Peyer's patch (tissue), 4 donors: ENCODE measurements around the gene CAPG. TPM values are rescaled to one million over a fixed set of nuclear protein-coding genes. Genes with fewer than 3 reads are reported as not detected.

Experiments used
- DNase-seq, 3 donors: peaks; one replicate each; pipeline ENCODE4 v3.0.0-alpha.2; 2017 to 2019
- H3K27ac ChIP-seq, 4 donors: fragments of 200-600 bp; sonication (generic); one replicate each; pipeline ENCODE4 v1.5.1; 2016 to 2019
- H3K27me3 ChIP-seq, 2 donors: fragments of 200-600 bp; sonication (generic); one replicate each; pipeline ENCODE4 v1.5.1; 2019
- H3K36me3 ChIP-seq, 3 donors: fragments of 200-600 bp; sonication (generic); one replicate each; pipeline ENCODE4 v1.5.1; 2016 to 2019
- H3K4me1 ChIP-seq, 4 donors: fragments of 200-600 bp; sonication (generic); one replicate each; pipeline ENCODE4 v1.5.1; 2016 to 2019
- H3K4me3 ChIP-seq, 4 donors: fragments of 200-600 bp; sonication (generic); 1 replicate in 3 of 4; 2 replicates in 1 of 4; pipeline ENCODE4 v1.5.1; 2016 to 2019; ENCODE audit warnings: mild to moderate bottlenecking in 1 of 4
- H3K9me3 ChIP-seq, 4 donors: fragments of 200-600 bp; sonication (generic); one replicate each; pipeline ENCODE4 v1.5.1; 2016 to 2019; ENCODE audit warnings: mild to moderate bottlenecking in 1 of 4
- CTCF ChIP-seq, 6 experiments: fragments of 450-650 bp in 4 of 6; fragments of 200-600 bp in 2 of 6; sonication (generic) in 1 of 6; IDR thresholded peaks; one replicate each; pipeline ENCODE4 v1.5.1; 2017 to 2019; ENCODE audit warnings: antibody characterized with exemption in 6 of 6, mild to moderate bottlenecking in 3 of 6, moderate library complexity in 1 of 6
- POLR2A ChIP-seq, 2 donors: fragments of 450-650 bp; IDR thresholded peaks; one replicate each; pipeline ENCODE4 v1.5.1; 2017; ENCODE audit warnings: antibody characterized with exemption in 2 of 2, mild to moderate bottlenecking in 2 of 2, moderate library complexity in 2 of 2
- total RNA-seq, 4 donors: library from RNA; depleted of rRNA; stranded (reverse); fragments of >200 nt; gene quantifications; one replicate each; pipeline ENCODE4 v1.1.0, GENCODE V29; 2016

CAPG gene
- total RNA-seq, 4 donors from 2014 or later = 22.4 to 61.9 (median 33.2) TPM

GRCh38 chr2:85420536-85421259 is 10.5 kb upstream of the CAPG start:
- Histone ChIP-seq H3K27me3 (no peaks in the 10 kb centered on the region), H3K4me1 (peaks cover 0 to 38% (median 18%) of the 10 kb centered on the region in 4 donors), H3K9me3 (no peaks in the 10 kb centered on the region), H3K27ac (peak overlapping the region; percentile 52 to 92 (median 61)), H3K4me3 (peak overlapping the region in 3 of 4 donors; percentile 15 to 35 (median 26)), H3K36me3 (no peaks in the 10 kb centered on the region)
- no peak for TF ChIP-seq POLR2A (IDR thresholded peaks at IDR 0.05)
- peak; percentile 99 to 100 (median 100) for TF ChIP-seq CTCF (IDR thresholded peaks at IDR 0.05)
- DNase-seq = peak; percentile 91 to 95 (median 92)

GRCh38 chr2:85419009-85419675 is 9.0 kb upstream of the CAPG start:
- peak overlapping the region; percentile 62 to 85 (median 74) for H3K4me3 ChIP-seq
- peaks cover 0 to 41% (median 18%) of the 10 kb centered on the region in 4 donors for H3K4me1 ChIP-seq
- no peaks in the 10 kb centered on the region for H3K27me3 ChIP-seq
- H3K27ac ChIP-seq = peak overlapping the region; percentile 82 to 93 (median 92)
- DNase-seq = no peak
- H3K36me3 ChIP-seq = no peaks in the 10 kb centered on the region
- no peaks in the 10 kb centered on the region for H3K9me3 ChIP-seq
- no peak for TF ChIP-seq CTCF (IDR thresholded peaks at IDR 0.05)
- no peak for TF ChIP-seq POLR2A (IDR thresholded peaks at IDR 0.05)

GRCh38 chr2:85418132-85419008 is 8.2 kb upstream of the CAPG start, which contains the start of gene SH2D6:
SH2D6 (plus strand) TSS chr2:85418714; CDS start chr2:85429466, 10,752 bp downstream.
- Histone ChIP-seq H3K27ac (peak within 1 kb of the TSS; percentile 82 to 93 (median 92)), H3K4me3 (peak within 1 kb of the TSS; percentile 62 to 85 (median 74)), H3K36me3 (no peaks in the 10 kb centered on the region), H3K4me1 (peaks cover 0 to 49% (median 18%) of the 10 kb centered on the region in 4 donors), H3K9me3 (no peaks in the 10 kb centered on the region), H3K27me3 (no peaks in the 10 kb centered on the region)
- TF ChIP-seq POLR2A (IDR thresholded peaks at IDR 0.05) = peak; percentile 38 to 69
- TF ChIP-seq CTCF (IDR thresholded peaks at IDR 0.05) = no peak
- DNase-seq = peak; percentile 85 to 93 (median 92)

GRCh38 chr2:85415980-85416650 is 5.9 kb upstream of the CAPG start:
- no peak for DNase-seq
- H3K4me1 ChIP-seq = peaks cover 0 to 39% (median 15%) of the 10 kb centered on the region in 4 donors
- TF ChIP-seq CTCF (IDR thresholded peaks at IDR 0.05) (no peak), POLR2A (IDR thresholded peaks at IDR 0.05) (no peak)

More at GRCh38 chr2:85415980-85416650, 5.9 kb upstream of the CAPG start:
- Histone ChIP-seq H3K27me3 (no peaks in the 10 kb centered on the region), H3K4me3 (no peak overlapping the region), H3K9me3 (no peaks in the 10 kb centered on the region), H3K36me3 (no peaks in the 10 kb centered on the region), H3K27ac (peak overlapping the region in 1 of 4 donors; percentile 10)
